HK-2 (cell line): ENCODE results near the gene COMTD1.
"Not testable (repeated sequence)": the region's sequence is repeated elsewhere in the genome, so short reads cannot be mapped to it uniquely, and the experiment has no call there.

Experiments
- DNase-seq: peaks from one replicate; pipeline ENCODE4 v3.0.0-alpha.2; 2018; ENCODE audit not compliant: unreplicated experiment

Gene COMTD1

DNA sequence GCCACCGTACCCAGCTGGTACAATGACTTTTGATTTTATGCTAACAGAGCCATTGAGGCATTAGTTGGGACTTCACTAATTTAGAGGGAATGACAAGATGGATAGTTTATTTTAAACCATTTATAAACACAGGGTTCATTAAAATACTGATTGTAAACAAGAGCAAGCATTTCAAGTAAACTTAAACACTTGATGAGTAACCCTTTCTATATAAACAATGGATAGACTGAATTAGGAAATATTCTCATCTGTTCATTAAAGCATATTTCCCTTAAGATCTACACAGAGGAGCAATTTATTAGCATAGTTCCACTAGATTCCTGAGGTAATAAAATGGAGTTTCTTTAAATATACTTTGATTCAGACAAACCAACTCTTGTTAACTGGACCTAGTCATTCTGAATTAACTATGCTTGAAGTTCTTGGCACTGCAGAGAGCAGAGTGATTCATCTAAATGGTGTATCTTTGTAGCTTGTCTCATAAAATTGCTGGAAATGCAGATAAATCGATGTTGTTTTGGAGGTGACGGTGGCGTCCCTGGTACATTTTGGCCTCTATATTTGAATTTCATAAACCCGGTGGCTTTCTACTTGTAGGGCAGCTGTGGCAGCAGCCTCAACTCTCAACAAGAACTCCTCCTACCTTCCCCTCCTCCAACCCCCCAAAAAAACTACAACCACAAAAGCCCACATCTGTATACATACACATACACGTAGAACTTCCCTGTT lies 40.6 kb downstream of the COMTD1 start:
- no peak for DNase-seq

DNA sequence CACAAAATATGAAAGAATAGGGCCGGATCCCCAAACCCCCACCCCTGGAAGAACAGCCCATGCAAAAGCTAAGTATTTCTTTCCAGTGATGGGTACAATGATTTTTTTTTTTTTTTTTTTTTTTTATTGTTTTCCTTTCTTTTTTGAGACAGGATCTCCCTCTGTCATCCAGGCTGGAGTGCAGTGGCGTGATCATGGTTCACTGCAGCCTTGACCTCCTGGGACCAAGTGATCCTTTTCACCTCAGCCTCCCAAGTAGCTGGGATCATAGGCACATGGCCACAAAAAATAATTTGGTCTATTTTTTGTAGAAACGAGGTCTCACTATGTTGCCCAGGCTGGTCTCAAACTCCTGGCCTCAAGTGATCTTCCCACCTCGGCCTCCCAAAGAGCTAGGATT lies 41.1 kb downstream of the COMTD1 start:
- DNase-seq = not testable (repeated sequence)

GRCh38 chr10:75191821-75192568 lies 43.8 kb downstream of the COMTD1 start:
- peak; percentile 37 for DNase-seq

GRCh38 chr10:75189266-75190096 lies 46.3 kb downstream of the COMTD1 start:
- no peak for DNase-seq

- not testable (repeated sequence) for DNase-seq
Measured at GRCh38 chr10:75188522-75188921, 47.2 kb downstream of the COMTD1 start.

- DNase-seq = peak; percentile 59
Measured at GRCh38 chr10:75187961-75188426, 47.8 kb downstream of the COMTD1 start.

- DNase-seq = no peak
Measured at GRCh38 chr10:75186310-75186709, 49.4 kb downstream of the COMTD1 start.
